Trophoblast cell (in vitro differentiated cells and primary cell): ENCODE data around the gene POT1.

Experiments
- DNase-seq, 2 donors: peaks; one replicate each; pipeline ENCODE4 v3.0.0-alpha.2; 2016
- H2AFZ ChIP-seq: 2 replicates; pipeline ENCODE4 v1.6.1; 2013; ENCODE audit warnings: low read length, moderate library complexity, mild to moderate bottlenecking; ENCODE audit not compliant: insufficient read depth, poor library complexity
- H2AK5ac ChIP-seq: 2 replicates; pipeline ENCODE4 v1.6.1; 2013; ENCODE audit warnings: mild to moderate bottlenecking, low read length
- H2BK120ac ChIP-seq: 2 replicates; pipeline ENCODE4 v1.6.1; 2013; ENCODE audit warnings: low read length, mild to moderate bottlenecking, moderate library complexity; ENCODE audit not compliant: insufficient read depth, poor library complexity
- H2BK12ac ChIP-seq: 2 replicates; pipeline ENCODE4 v1.6.1; 2013; ENCODE audit warnings: mild to moderate bottlenecking, low read length, moderate library complexity
- H2BK5ac ChIP-seq: 2 replicates; pipeline ENCODE4 v1.6.1; 2013; ENCODE audit warnings: low read length, low read depth, moderate library complexity, mild to moderate bottlenecking; ENCODE audit not compliant: poor library complexity
- H3K14ac ChIP-seq: 2 replicates; pipeline ENCODE4 v1.6.1; 2013; ENCODE audit warnings: mild to moderate bottlenecking, low read length
- H3K18ac ChIP-seq: 2 replicates; pipeline ENCODE4 v1.6.1; 2013; ENCODE audit warnings: mild to moderate bottlenecking, low read length
- H3K23ac ChIP-seq: 2 replicates; pipeline ENCODE4 v1.6.1; 2013; ENCODE audit warnings: low read length
- H3K27ac ChIP-seq: 2 replicates; pipeline ENCODE4 v1.5.1; 2013; ENCODE audit warnings: low read depth, mild to moderate bottlenecking, inconsistent platforms, low read length, moderate library complexity
- H3K27me3 ChIP-seq: 2 replicates; pipeline ENCODE4 v1.6.1; 2013; ENCODE audit warnings: inconsistent platforms, mild to moderate bottlenecking, low read length, moderate library complexity; ENCODE audit not compliant: insufficient read depth
- H3K36me3 ChIP-seq, 2 experiments: 1 replicate in 1 of 2; 2 replicates in 1 of 2; pipeline ENCODE4 v1.6.1; 2013; ENCODE audit warnings: low read length in 2 of 2, mild to moderate bottlenecking in 2 of 2, moderate library complexity in 1 of 2; ENCODE audit not compliant: insufficient read depth in 2 of 2, control insufficient read depth in 1 of 2
- H3K4ac ChIP-seq: 2 replicates; pipeline ENCODE4 v1.6.1; 2013; ENCODE audit warnings: low read depth, mild to moderate bottlenecking, low read length, moderate library complexity
- H3K4me1 ChIP-seq, 2 experiments: 1 replicate in 1 of 2; 2 replicates in 1 of 2; pipeline ENCODE4 v1.6.1; 2013; ENCODE audit warnings: low read length in 2 of 2, mild to moderate bottlenecking in 2 of 2, moderate library complexity in 1 of 2; ENCODE audit not compliant: insufficient read depth in 2 of 2, control insufficient read depth in 1 of 2
- H3K4me2 ChIP-seq: 2 replicates; pipeline ENCODE4 v1.6.1; 2013; ENCODE audit warnings: inconsistent platforms, mild to moderate bottlenecking, low read length, moderate library complexity
- H3K4me3 ChIP-seq: 2 replicates; pipeline ENCODE4 v1.5.1; 2013; ENCODE audit warnings: mild to moderate bottlenecking, low read depth, low read length, inconsistent platforms
- H3K79me1 ChIP-seq: one replicate; pipeline ENCODE4 v1.6.1; 2013; ENCODE audit warnings: low read length
- H3K79me2 ChIP-seq: 2 replicates; pipeline ENCODE4 v1.6.1; 2013; ENCODE audit warnings: low read length, mild to moderate bottlenecking; ENCODE audit not compliant: control insufficient read depth, insufficient read depth, poor library complexity
- H3K9ac ChIP-seq: 2 replicates; pipeline ENCODE4 v1.6.1; 2013; ENCODE audit warnings: mild to moderate bottlenecking, low read length
- H3K9me3 ChIP-seq: 2 replicates; pipeline ENCODE4 v1.6.1; 2013; ENCODE audit warnings: low read depth, mild to moderate bottlenecking, control low read depth, inconsistent platforms, low read length; ENCODE audit not compliant: insufficient read depth
- H4K12ac ChIP-seq: 2 replicates; pipeline ENCODE4 v1.6.1; 2013; ENCODE audit warnings: low read depth, mild to moderate bottlenecking, low read length, moderate library complexity
- H4K8ac ChIP-seq: 2 replicates; pipeline ENCODE4 v1.6.1; 2013; ENCODE audit warnings: low read depth, mild to moderate bottlenecking, low read length, moderate library complexity
- H4K91ac ChIP-seq: one replicate; pipeline ENCODE4 v1.6.1; 2013; ENCODE audit warnings: low read depth, mild to moderate bottlenecking, low read length, moderate library complexity
- WGBS: extraction: QIAGEN DNeasy Blood & Tissue Kit; methylation state at CpG from one replicate; pipeline ENCODE4 v1.1.7; 2013; ENCODE audit warnings: missing lambda C conversion rate; ENCODE audit not compliant: insufficient read length, insufficient coverage; ENCODE audit errors: extremely low coverage; 5-methylcytosine and 5-hydroxymethylcytosine counted together

POT1 gene

GRCh38 chr7:124792696-124793095 is 136.9 kb downstream of the POT1 start:
- Histone ChIP-seq H3K79me1 (peaks cover 28% of the 10 kb centered on the region), H3K4me1 (peaks cover 5 to 17% of the 10 kb centered on the region in 2 experiments), H3K27me3 (no peaks in the 10 kb centered on the region), H2BK12ac (no peak overlapping the region), H2AK5ac (no peak overlapping the region), H3K4ac (no peak overlapping the region), H3K4me2 (peak overlapping the region; percentile 3), H3K4me3 (no peak overlapping the region), H3K9ac (no peak overlapping the region), H2BK120ac (peak overlapping the region; percentile 91), H3K18ac (no peak overlapping the region), H3K23ac (no peak overlapping the region), H2BK5ac (peak overlapping the region; percentile 71), H3K9me3 (no peaks in the 10 kb centered on the region), H4K91ac (no peak overlapping the region), H2AFZ (no peak overlapping the region), H4K8ac (no peak overlapping the region), H3K36me3 (no peaks in the 10 kb centered on the region), H3K79me2 (peaks cover 4% of the 10 kb centered on the region), H4K12ac (no peak overlapping the region), H3K27ac (peak overlapping the region; percentile 99), H3K14ac (no peak overlapping the region)
- peak in 1 of 2 donors; percentile 64 for DNase-seq
- 100% methylated on average over 1 of the region's 3 CpGs for WGBS

GRCh38 chr7:124792002-124792401 is 137.6 kb downstream of the POT1 start:
- no peak overlapping the region for H4K91ac ChIP-seq
- no peak overlapping the region for H2BK12ac ChIP-seq
- no peak overlapping the region for H2AK5ac ChIP-seq
- H3K4me2 ChIP-seq: peak overlapping the region; percentile 52
- H3K9ac ChIP-seq: no peak overlapping the region
- H3K36me3 ChIP-seq: no peaks in the 10 kb centered on the region
- H3K9me3 ChIP-seq: no peaks in the 10 kb centered on the region
- no peak overlapping the region for H3K18ac ChIP-seq
- H3K4me3 ChIP-seq: no peak overlapping the region
- H3K27me3 ChIP-seq: no peaks in the 10 kb centered on the region
- H3K79me1 ChIP-seq: peaks cover 26% of the 10 kb centered on the region
- H4K8ac ChIP-seq: no peak overlapping the region
- no peak overlapping the region for H3K23ac ChIP-seq
- H3K79me2 ChIP-seq: peaks cover 4% of the 10 kb centered on the region
- H3K14ac ChIP-seq: peak overlapping the region; percentile 84
- no peak overlapping the region for H2AFZ ChIP-seq
- peak; percentile 86 to 97 for DNase-seq
- no peak overlapping the region for H2BK120ac ChIP-seq
- H4K12ac ChIP-seq: no peak overlapping the region
- peak overlapping the region; percentile 98 for H3K27ac ChIP-seq
- H3K4ac ChIP-seq: no peak overlapping the region
- H3K4me1 ChIP-seq: peaks cover 5 to 17% of the 10 kb centered on the region in 2 experiments
- H2BK5ac ChIP-seq: peak overlapping the region; percentile 96

DNA sequence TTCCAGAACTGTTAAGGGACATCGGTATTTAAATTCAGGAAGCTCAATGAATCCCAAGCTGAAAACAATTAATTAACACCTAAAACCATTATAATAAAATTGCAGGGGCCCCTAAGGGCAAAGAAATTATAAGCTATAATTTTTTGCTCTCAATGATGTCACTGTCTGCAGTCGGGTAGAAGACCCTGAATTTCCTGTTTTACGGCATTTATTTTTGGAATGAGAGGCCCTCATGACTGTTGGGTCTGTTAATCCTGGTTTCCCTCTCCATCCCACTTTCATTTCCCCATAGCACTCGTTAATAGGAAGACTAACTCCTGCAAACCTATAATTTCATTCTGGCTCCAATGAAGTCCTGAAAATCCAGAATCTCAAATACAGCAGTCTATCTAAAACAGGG is 138.2 kb downstream of the POT1 start:
- H3K4me2 ChIP-seq: peak overlapping the region; percentile 52
- no peak overlapping the region for H3K4ac ChIP-seq
- no peak overlapping the region for H4K91ac ChIP-seq
- H4K12ac ChIP-seq: no peak overlapping the region
- peak overlapping the region; percentile 96 for H2BK5ac ChIP-seq
- H3K4me3 ChIP-seq: no peak overlapping the region
- no peak overlapping the region for H2BK12ac ChIP-seq
- no peak overlapping the region for H2AK5ac ChIP-seq
- peaks cover 26% of the 10 kb centered on the region for H3K79me1 ChIP-seq
- peak; percentile 69 to 98 for DNase-seq
- no peaks in the 10 kb centered on the region for H3K27me3 ChIP-seq
- no peak overlapping the region for H3K9ac ChIP-seq
- no peaks in the 10 kb centered on the region for H3K9me3 ChIP-seq
- WGBS: no CpG with 5 or more reads among the region's 4 CpGs
- H3K18ac ChIP-seq: no peak overlapping the region
- peaks cover 4% of the 10 kb centered on the region for H3K79me2 ChIP-seq
- no peak overlapping the region for H4K8ac ChIP-seq
- no peaks in the 10 kb centered on the region for H3K36me3 ChIP-seq
- peak overlapping the region; percentile 91 for H2BK120ac ChIP-seq
- peak overlapping the region; percentile 98 for H3K27ac ChIP-seq
- H2AFZ ChIP-seq: no peak overlapping the region
- peak overlapping the region; percentile 84 for H3K14ac ChIP-seq
- no peak overlapping the region for H3K23ac ChIP-seq
- peaks cover 5 to 17% of the 10 kb centered on the region in 2 experiments for H3K4me1 ChIP-seq

DNA sequence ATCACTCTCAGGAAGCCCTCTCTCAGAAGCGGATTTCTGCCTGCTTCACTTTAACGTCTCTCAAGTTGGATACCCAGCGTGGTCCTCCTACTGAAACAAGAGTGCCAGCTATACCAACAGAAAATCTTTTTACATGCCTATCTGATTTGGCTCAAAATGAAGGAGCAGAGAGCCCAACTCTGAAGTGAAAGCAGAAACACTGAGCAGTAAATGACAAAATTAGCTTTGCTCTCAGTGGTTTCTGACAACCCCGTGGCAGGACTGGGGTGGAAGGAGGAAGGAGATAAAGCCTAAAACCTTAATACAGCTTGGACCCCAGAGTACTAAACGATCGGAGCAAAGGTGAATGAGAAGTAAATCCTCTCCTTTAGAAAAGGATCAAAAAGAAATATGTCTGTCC is 139.0 kb downstream of the POT1 start:
- Histone ChIP-seq H2BK5ac (peak overlapping the region; percentile 91), H3K4ac (peak overlapping the region; percentile 84), H3K27ac (peak overlapping the region; percentile 79), H3K79me1 (peaks cover 24% of the 10 kb centered on the region), H2BK120ac (peak overlapping the region; percentile 93), H2AFZ (peak overlapping the region; percentile 59), H3K9me3 (no peaks in the 10 kb centered on the region), H2BK12ac (peak overlapping the region; percentile 100), H3K9ac (no peak overlapping the region), H3K4me3 (no peak overlapping the region), H3K23ac (no peak overlapping the region), H4K8ac (peak overlapping the region; percentile 63), H3K4me1 (peaks cover 5 to 17% of the 10 kb centered on the region in 2 experiments), H2AK5ac (peak overlapping the region; percentile 93), H4K91ac (peak overlapping the region; percentile 95), H3K79me2 (peaks cover 4% of the 10 kb centered on the region), H3K27me3 (no peaks in the 10 kb centered on the region), H3K18ac (peak overlapping the region; percentile 60), H3K36me3 (no peaks in the 10 kb centered on the region), H3K14ac (peak overlapping the region; percentile 88), H4K12ac (peak overlapping the region; percentile 70), H3K4me2 (no peak overlapping the region)
- WGBS: no CpG with 5 or more reads among the region's 6 CpGs
- no peak for DNase-seq
